Measurements from ENCODE around the gene NRG4.
"Not testable (repeated sequence)": the region's sequence is repeated elsewhere in the genome, so short reads cannot be mapped to it uniquely, and the experiment has no call there.

NRG4 gene

DNA sequence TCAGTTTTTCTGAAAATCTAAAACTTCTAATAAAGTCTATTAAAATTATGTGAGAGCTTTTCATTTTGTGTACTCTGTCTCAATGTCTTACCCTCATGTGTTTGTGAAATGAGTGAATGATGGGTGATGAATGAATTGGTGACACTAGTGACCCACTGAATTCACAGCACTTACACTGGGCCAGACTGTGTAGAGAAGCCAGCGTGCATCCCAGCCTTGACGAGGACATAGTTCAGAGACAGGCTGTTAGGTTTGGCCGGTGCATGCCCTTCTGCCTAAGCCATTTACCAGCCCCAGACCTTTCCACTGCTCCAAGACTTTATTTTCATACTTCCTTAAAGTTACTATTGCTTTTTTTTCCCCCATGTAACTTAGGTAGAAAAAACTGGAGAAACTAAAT, 69.8 kb downstream of the NRG4 start:
- intact Hi-C loops (cut with DNase I): no loop called here
- no peak for DNase-seq

- intact Hi-C loops (cut with DNase I): no loop called here
- DNase-seq: no peak
Observed at GRCh38 chr15:75930866-75931265, 81.4 kb downstream of the NRG4 start.

GRCh38 chr15:75929799-75930565, 82.2 kb downstream of the NRG4 start:
- no peak for DNase-seq
- intact Hi-C loops (cut with DNase I): no loop called here

GRCh38 chr15:75928680-75929608, 83.3 kb downstream of the NRG4 start:
- DNase-seq: no peak
- intact Hi-C loops (cut with DNase I): no loop called here

GRCh38 chr15:75927601-75928000, 84.6 kb downstream of the NRG4 start:
- intact Hi-C loops (cut with DNase I): no loop called here
- DNase-seq: no peak

DNA sequence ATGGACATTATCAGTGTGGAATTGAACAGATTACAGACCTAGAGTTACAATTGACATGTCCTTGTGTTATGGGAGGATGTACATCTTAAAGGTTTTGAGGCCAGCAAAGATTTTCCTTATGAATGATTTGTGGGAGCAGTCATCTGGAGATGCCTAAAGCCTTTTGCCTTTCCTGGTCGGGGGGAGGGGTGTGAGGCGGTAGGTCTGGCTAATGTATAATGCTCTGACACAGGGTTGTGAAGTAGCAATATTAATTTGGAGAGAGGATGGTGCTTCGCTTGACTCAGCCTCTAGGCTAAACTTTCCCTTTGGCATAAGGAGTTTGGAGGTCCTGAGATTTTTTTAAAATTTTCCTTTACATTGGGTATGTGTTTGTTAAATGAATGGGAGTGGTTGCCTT, 85.3 kb downstream of the NRG4 start:
- DNase-seq: no peak
- intact Hi-C loops (cut with DNase I): no loop called here

- no peak for DNase-seq
- intact Hi-C loops (cut with DNase I): no loop called here
Observed at GRCh38 chr15:75925440-75925839, 86.8 kb downstream of the NRG4 start.

GRCh38 chr15:75924576-75924975, 87.6 kb downstream of the NRG4 start:
- no peak for DNase-seq
- intact Hi-C loops (cut with DNase I): no loop called here

DNA sequence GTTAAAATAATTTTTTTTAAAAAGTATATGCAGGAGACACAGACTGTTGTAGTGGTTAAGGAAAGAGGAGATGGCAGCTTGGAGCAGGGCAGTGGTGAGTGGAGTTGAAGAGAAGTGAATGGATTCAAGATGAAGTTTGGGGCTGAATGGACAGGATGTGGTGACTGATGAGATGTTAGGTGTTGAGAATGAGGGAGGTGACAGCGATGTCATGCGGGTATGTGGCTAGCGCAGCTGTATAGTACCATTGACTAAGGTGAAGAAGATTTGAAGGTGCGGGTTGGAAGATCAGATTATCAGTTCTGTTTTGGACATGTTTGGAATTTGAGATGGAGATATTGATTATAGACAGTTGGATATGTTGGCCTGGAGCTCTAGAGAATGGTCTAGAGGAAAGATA, 88.5 kb downstream of the NRG4 start:
- intact Hi-C loops (cut with DNase I): no loop called here
- no peak for DNase-seq

DNA sequence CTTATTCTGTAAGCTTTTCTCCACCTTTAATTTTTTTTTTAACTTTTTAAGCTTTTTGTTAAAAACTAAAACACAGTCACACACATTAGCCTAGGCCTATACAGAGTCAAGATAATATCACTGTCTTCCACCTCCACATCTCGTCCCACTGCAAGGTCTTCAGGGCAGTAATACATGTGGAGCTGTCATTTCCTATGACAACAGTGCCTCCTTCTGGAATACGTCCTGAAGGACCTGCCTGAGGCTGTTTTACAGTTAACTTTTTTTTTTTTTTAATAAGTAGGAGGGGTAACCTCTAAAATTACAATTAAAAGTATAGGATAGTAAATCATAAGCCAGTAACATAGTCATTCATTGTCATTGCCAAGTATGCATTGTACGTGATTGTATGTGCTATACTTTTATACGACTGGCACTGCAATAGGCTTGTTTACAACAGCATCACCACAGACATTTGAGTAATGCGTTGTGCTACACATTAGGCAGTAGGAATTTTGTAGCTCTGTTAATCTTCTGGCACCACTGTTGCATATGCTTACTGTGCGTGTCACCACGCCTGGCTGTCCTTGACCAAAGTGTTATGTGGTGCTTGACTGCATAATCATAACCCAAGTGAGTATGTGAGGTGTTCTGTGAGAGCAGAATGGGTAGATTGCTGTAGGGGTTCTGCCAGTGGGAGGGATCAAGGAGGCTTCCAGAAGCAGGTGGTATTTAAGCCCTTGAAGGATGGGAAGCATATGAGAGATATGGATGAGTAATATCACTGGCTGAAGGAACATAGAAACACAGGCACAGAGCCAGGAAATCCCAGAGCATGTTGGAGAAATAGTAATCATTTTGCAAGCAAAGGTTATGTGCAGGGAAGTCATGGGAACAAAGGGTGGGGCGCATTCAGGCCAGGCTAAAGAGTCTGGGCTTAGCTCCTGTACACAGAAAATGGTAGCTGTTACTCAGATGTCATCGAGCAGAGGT, 90.2 kb downstream of the NRG4 start:
- intact Hi-C loops (cut with DNase I): no loop called here
- no peak for DNase-seq

DNA sequence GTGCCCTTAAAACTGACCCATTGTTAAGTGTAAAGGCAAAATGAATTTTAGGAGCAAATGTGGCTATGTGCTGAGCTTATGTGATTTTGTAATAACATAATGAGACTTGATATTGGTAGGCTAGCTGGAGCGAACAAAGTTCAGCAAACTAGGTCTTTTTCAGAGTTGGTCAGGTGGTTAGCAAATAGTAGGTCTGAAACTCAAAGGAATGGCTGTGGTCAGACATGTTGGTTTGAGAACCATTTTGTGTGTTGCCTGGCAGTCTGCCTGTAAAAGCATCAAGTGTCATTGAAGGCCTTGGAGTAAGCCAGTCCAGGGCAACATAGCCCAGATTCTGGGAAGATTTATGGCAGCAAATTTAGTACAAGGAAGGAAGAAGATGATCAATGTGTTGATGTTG, 92.1 kb downstream of the NRG4 start:
- DNase-seq: no peak
- intact Hi-C loops (cut with DNase I): no loop called here

DNA sequence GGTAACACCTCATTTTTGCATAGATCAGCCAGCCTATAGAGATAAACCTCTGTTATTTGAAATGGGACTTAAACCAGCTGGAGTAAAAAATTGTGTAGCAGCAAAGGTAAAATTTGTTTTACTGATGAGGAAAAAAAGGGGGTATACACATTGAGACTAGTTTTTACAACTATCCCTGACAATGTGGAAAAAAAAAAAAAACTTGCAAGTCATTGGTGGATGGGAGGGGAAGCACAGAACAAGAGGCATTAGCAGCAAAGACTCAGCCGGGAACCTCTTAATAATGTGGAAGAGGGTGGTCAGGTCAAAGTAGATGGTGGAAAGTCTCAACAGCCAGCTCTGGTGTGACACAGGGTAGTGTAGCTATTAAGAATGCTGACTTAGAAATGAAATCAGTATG, 94.1 kb downstream of the NRG4 start:
- intact Hi-C loops (cut with DNase I): no loop called here
- DNase-seq: no peak

DNA sequence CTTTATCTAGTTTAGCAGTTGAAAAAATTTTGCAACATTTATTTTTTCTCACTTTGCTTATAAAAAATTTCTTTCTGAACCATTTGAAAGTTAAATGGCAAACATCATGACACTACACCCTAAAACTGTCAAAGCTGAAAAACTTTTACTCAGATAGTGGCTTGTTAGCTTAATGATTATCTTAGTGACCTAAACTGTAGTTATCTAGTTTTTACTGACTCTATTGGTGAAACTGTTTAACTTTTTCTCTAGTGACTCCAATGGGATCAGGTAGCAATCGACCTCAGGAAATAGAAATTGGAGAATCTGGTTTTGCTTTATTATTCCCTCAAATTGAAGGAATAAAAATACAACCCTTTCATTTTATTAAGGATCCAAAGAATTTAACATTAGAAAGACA, 95.2 kb downstream of the NRG4 start:
- no peak for DNase-seq
- intact Hi-C loops (cut with DNase I): no loop called here

DNA sequence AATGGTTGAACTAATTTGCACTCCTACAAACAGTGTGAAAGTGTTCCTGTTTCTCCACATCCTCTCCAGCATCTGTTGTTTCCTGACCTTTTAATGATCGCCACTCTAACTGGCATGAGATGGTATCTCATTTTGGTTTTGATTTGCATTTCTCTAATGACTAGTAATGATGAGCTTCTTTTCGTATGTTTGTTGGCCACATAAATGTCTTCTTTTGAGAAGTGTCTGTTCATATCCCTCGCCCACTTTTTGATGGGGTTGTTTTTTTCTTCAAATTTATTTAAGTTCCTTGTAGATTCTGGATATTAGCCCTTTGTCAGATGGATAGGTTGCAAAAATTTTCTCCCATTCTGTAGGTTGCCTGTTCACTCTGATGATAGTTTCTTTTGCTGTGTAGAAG, 101.9 kb downstream of the NRG4 start:
- DNase-seq; intact Hi-C loops (cut with DNase I): not testable (repeated sequence)

GRCh38 chr15:75905231-75905630, 107.0 kb downstream of the NRG4 start:
- intact Hi-C loops (cut with DNase I): no loop called here
- no peak for DNase-seq

DNA sequence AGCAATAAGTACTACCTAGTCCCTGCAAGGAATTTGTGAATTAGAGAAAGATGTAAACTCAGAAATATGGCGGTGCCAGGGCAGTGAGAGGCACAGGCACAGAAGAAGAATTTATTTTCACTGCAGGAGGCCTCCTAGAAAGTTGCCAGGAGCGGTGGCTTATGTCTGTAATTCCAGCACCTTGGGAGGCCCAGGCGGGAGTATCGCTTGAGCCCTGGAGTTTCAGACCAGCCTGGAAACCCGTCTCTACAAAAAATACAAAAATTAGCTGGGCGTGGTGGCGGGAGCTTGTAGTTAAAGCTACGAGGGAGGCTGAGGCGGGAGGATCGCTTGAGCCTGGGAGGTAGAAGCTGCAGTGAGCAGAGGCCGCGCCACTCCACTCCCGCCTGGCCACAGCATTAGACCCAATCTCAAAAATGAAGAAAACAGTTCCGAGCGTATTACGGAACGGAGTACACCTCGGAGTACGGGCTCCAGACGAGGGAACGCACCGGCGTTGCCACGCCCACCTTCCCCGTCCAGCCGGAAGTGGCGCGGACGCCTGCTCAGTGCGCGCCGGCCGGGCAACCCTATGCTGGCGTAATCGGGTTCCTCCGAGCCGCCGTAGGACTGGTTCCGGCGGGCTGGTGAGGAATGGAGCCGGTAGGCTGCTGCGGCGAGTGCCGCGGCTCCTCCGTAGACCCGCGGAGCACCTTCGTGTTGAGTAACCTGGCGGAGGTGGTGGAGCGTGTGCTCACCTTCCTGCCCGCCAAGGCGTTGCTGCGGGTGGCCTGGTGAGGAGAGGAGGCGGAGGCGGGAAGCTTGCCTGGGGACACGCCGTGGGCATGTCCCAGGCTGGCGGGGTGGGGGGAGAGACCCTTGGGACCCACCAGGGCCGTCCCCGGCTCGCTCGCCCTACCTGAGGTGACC, 108.6 kb downstream of the NRG4 start, which contains the start of gene FBXO22:
Gene FBXO22, plus strand, starts transcription at position 548 of the 909 bp plus-strand sequence. Its CDS starts 86 bp downstream, at position 634.
- intact Hi-C loops (cut with DNase I): no loop called here
- DNase-seq: peak; percentile 76 to 96 (median 92)

GRCh38 chr15:75902129-75902557, 110.1 kb downstream of the NRG4 start:
- DNase-seq: no peak
- intact Hi-C loops (cut with DNase I): no loop called here

DNA sequence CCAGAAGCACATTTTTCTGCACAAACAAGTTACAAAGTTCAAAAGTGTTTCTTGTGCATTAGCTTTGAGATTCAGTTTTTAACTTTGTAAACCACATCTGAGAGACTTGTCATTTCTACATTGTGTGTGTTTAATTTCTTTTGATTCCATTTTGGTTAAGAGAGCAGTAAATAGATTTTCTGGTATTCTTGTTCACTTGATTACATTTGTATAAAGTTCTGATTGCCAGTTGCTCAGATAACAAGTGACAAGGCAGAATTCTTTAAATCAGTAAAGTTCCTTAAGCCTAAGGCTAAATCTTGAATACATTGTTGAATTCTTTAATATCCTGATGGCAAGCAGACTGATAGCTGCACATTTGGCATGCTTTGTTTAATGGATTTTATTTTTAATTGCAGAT, 111.6 kb downstream of the NRG4 start:
- intact Hi-C loops (cut with DNase I): no loop called here
- DNase-seq: no peak
